HepG2 (cell line): ENCODE measurements around the gene FOXP3. TPM values are rescaled to one million over a fixed set of nuclear protein-coding genes. Genes with fewer than 3 reads are reported as not detected.

ENCODE experiments used
- ATAC-seq: fragments of 200-7000 bp; cut with Tn5 transposase; 3 replicates; pipeline ENCODE4 v1.9.1; 2020; ENCODE audit warnings: mild to moderate bottlenecking, moderate library complexity
- BruUV-seq: library from RNA; stranded (reverse); fragments of 400-500 nt; replicated peaks from 2 replicates; lab custom pipeline; 2021; lab: Mats Ljungman, UMichigan
- CTCF ChIA-PET: fragments of 300-600 bp; formaldehyde crosslinking; extraction: SDS; loops from one replicate; lab custom pipeline; 2021; ENCODE audit warnings: low total read pairs, inconsistent platforms, low intra/inter-chr PET ratio; lab: Yijun Ruan, JAX
- POLR2A ChIA-PET: fragments of 350-600 bp; sonication (Branson Sonifier 250); formaldehyde crosslinking; loops from one replicate; lab custom pipeline; 2020; ENCODE audit warnings: antibody characterized with exemption, inconsistent platforms; lab: Yijun Ruan, JAX
- DNase-seq: peaks from one replicate; pipeline ENCODE4 v3.0.0-alpha.2; 2015; ENCODE audit warnings: low spot score
- FAIRE-seq: peaks from 3 replicates; lab custom pipeline; 2011; peaks lifted over from hg19 to GRCh38; lab: Jason Lieb, UNC
- H2AFZ ChIP-seq: one replicate; pipeline ENCODE4 v1.6.1; 2011; ENCODE audit warnings: low read length, inconsistent platforms
- H3K27ac ChIP-seq: fragments of 300-600 bp; 3 replicates; pipeline ENCODE4 v1.8.0; 2011; ENCODE audit warnings: mixed run types, mild to moderate bottlenecking, mixed read lengths, low read length, inconsistent platforms; ENCODE audit not compliant: insufficient read depth; ENCODE audit errors: extremely low read length
- H3K27me3 ChIP-seq, 2 experiments: fragments of 200-600 bp in 1 of 2; 2 replicates in 1 of 2; 3 replicates in 1 of 2; pipeline versions ENCODE4 v1.6.0 to v1.8.0; 2011; ENCODE audit warnings: low read length in 2 of 2, mild to moderate bottlenecking in 2 of 2, moderate library complexity in 2 of 2, inconsistent platforms in 1 of 2; ENCODE audit not compliant: insufficient read depth in 2 of 2, control insufficient read depth in 1 of 2
- H3K36me3 ChIP-seq, 2 experiments: fragments of 200-600 bp in 1 of 2; replicated peaks in 1 of 2; 2 replicates in 1 of 2; 3 replicates in 1 of 2; pipeline versions ENCODE4 v1.5.1 to v1.8.0; 2011; ENCODE audit warnings: low read length in 2 of 2, inconsistent platforms in 1 of 2; ENCODE audit not compliant: insufficient read depth in 2 of 2, control insufficient read depth in 1 of 2
- H3K4me1 ChIP-seq: 2 replicates; pipeline ENCODE4 v1.5.1; 2012; ENCODE audit warnings: low read length, inconsistent platforms; ENCODE audit not compliant: insufficient read depth
- H3K4me2 ChIP-seq: 2 replicates; pipeline ENCODE4 v1.6.0; 2011; ENCODE audit warnings: low read depth, low read length, inconsistent platforms
- H3K4me3 ChIP-seq, 3 experiments: fragments of 200-600 bp in 1 of 3; sonication (generic), shearing (Covaris generic) in 1 of 3; replicated peaks in 1 of 3; 2 replicates each; pipeline ENCODE4 v1.5.1; 2011 to 2016; ENCODE audit warnings: low read length in 3 of 3, inconsistent platforms in 2 of 3, low read depth in 2 of 3, mild to moderate bottlenecking in 2 of 3, control low read depth in 1 of 3, mixed read lengths in 1 of 3; ENCODE audit not compliant: insufficient read depth in 1 of 3
- H3K79me2 ChIP-seq: one replicate; pipeline ENCODE4 v1.6.1; 2011; ENCODE audit warnings: low read length, inconsistent platforms; ENCODE audit not compliant: insufficient read depth
- H3K9ac ChIP-seq: 2 replicates; pipeline ENCODE4 v1.6.0; 2011; ENCODE audit warnings: mild to moderate bottlenecking, low read depth, low read length, inconsistent platforms; ENCODE audit not compliant: insufficient read depth
- H3K9me3 ChIP-seq: 2 replicates; pipeline ENCODE4 v1.5.1; 2012; ENCODE audit warnings: mild to moderate bottlenecking, low read length
- H4K20me1 ChIP-seq: 2 replicates; pipeline ENCODE4 v1.6.0; 2011; ENCODE audit warnings: inconsistent platforms, mild to moderate bottlenecking, low read length, moderate library complexity; ENCODE audit not compliant: insufficient read depth
- JARID2 ChIP-seq: sonication (generic); formaldehyde crosslinking; IDR thresholded peaks from 2 replicates; pipeline ENCODE4 v1.8.1; 2023; ENCODE audit warnings: missing genetic modification reagents, inconsistent platforms; ENCODE audit not compliant: insufficient replicate concordance
- RARG ChIP-seq: sonication (generic); formaldehyde crosslinking; IDR thresholded peaks from 2 replicates; pipeline ENCODE4 v1.4.0; 2020; ENCODE audit warnings: low read depth, mild to moderate bottlenecking, missing genetic modification reagents
- RBM39 ChIP-seq: fragments of 200-400 bp; formaldehyde crosslinking; IDR thresholded peaks from one replicate; pipeline ENCODE4 v1.6.1; 2018; ENCODE audit warnings: antibody characterized with exemption, mild to moderate bottlenecking, low read depth, low read length; ENCODE audit not compliant: poor library complexity, severe bottlenecking
- TEAD2 ChIP-seq: sonication (generic); formaldehyde crosslinking; IDR thresholded peaks from 2 replicates; pipeline ENCODE4 v1.9.0; 2021; ENCODE audit warnings: missing genetic modification reagents
- ZNF205 ChIP-seq: IDR thresholded peaks from 2 replicates; pipeline ENCODE4 v1.6.1; 2018; ENCODE audit warnings: missing biosample characterization, missing genetic modification reagents
- ZNF614 ChIP-seq: IDR thresholded peaks from 2 replicates; pipeline ENCODE4 v1.6.1; 2018; ENCODE audit warnings: missing biosample characterization, missing genetic modification reagents, inconsistent platforms, borderline replicate concordance
- WGBS: methylation state at CpG from one replicate; pipeline ENCODE4 v1.1.6; 2017; ENCODE audit warnings: low lambda C conversion rate; 5-methylcytosine and 5-hydroxymethylcytosine counted together
- in situ Hi-C: cut with HindIII; loops from 2 replicates; pipeline ENCODE4 v1.10.0; 2017; ENCODE audit warnings: low pct_unique_long_range_greater_than_20kb; ENCODE audit not compliant: extremely low pct_ligation_motif_present
- intact Hi-C: fragments of 100-400 bp; cut with micrococcal nuclease; formaldehyde crosslinking; loops from one replicate; pipeline ENCODE4 v1.10.0; 2022; ENCODE audit not compliant: unreplicated experiment
- polyA plus RNA-seq, 8 experiments: library from polyadenylated mRNA; depleted of rRNA in 3 of 8; stranded (reverse) in 7 of 8; unstranded in 1 of 8; fragments of >200 nt; fragmentation: Illumina TruSeq in 4 of 8; extraction: Trizol in 4 of 8; gene quantifications; 2 replicates each; pipeline versions ENCODE4 v1.2.1 to v1.2.3, GENCODE V29; 2011 to 2016; ENCODE audit warnings: low read depth in 4 of 8, missing spikeins in 1 of 8, mixed read lengths in 1 of 8; ENCODE audit not compliant: insufficient read depth in 1 of 8
- total RNA-seq, 5 experiments: library from RNA; depleted of rRNA; stranded (reverse); fragments of >200 nt; fragmentation: Illumina TruSeq; extraction: Trizol; gene quantifications; 2 replicates each; pipeline ENCODE4 v1.2.3, GENCODE V29; 2016; ENCODE audit warnings: low read depth in 1 of 5
- TF ChIP-seq, protein P1 (sequence below): sonication (generic); formaldehyde crosslinking; IDR thresholded peaks from 2 replicates; pipeline ENCODE4 v1.9.0; 2021; ENCODE audit warnings: missing genetic modification reagents, borderline replicate concordance
- TF ChIP-seq, protein P2 (sequence below): sonication (generic); formaldehyde crosslinking; IDR thresholded peaks from 2 replicates; pipeline ENCODE4 v1.5.0; 2020; ENCODE audit warnings: missing genetic modification reagents
- TF ChIP-seq, protein P3 (sequence below): sonication (generic); formaldehyde crosslinking; IDR thresholded peaks from 2 replicates; pipeline ENCODE4 v1.4.0; 2020; ENCODE audit warnings: missing genetic modification reagents, borderline replicate concordance

Gene FOXP3
- total and polyA plus RNA-seq, 2 of the 13 experiments (the other 11 are each of a cell fraction or from before 2014, with no cell fraction given), result 0.04 TPM; not detected in 1

DNA sequence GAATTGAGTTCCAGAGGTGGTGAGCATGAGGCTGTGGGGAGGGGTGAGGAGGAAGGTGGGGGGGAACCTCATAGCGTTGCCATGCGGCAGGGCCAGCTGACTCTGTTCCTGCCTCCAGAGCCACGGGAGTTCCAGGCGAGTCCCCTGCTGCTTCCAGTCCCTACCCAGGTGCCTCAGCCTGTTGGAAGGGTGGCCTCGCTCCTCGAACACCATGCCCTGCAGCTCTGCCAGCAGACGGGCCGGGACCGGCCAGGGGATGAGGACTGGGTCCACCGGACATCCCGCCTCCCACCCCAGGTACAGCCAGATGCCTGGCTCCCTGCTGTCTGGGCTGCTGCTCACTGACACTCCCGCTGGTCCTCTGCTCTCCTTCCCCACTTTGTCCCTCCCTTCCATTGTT is 21.3 kb downstream of the FOXP3 start:
- BruUV-seq, result no TSS peak
- Histone ChIP-seq H3K79me2 (no peaks in the 10 kb centered on the region), H3K4me3 (no peak overlapping the region), H2AFZ (no peak overlapping the region), H3K9ac (no peak overlapping the region), H3K4me1 (0 out of 2 replicates have a peak, but pooled peaks cover 10% of the 10 kb centered on the region), H4K20me1 (no peaks in the 10 kb centered on the region), H3K9me3 (no peaks in the 10 kb centered on the region), H3K4me2 (no peak overlapping the region)
- POLR2A ChIA-PET, result no interaction called here
- FAIRE-seq, result no peak
- intact Hi-C loops, result no loop called here
- WGBS, result no CpG with 5 or more reads among the region's 12 CpGs
- CTCF ChIA-PET, result no interaction called here
- TF ChIP-seq TEAD2 (CRISPR knock-in tag), result no peak
- TF ChIP-seq, protein P1, sequence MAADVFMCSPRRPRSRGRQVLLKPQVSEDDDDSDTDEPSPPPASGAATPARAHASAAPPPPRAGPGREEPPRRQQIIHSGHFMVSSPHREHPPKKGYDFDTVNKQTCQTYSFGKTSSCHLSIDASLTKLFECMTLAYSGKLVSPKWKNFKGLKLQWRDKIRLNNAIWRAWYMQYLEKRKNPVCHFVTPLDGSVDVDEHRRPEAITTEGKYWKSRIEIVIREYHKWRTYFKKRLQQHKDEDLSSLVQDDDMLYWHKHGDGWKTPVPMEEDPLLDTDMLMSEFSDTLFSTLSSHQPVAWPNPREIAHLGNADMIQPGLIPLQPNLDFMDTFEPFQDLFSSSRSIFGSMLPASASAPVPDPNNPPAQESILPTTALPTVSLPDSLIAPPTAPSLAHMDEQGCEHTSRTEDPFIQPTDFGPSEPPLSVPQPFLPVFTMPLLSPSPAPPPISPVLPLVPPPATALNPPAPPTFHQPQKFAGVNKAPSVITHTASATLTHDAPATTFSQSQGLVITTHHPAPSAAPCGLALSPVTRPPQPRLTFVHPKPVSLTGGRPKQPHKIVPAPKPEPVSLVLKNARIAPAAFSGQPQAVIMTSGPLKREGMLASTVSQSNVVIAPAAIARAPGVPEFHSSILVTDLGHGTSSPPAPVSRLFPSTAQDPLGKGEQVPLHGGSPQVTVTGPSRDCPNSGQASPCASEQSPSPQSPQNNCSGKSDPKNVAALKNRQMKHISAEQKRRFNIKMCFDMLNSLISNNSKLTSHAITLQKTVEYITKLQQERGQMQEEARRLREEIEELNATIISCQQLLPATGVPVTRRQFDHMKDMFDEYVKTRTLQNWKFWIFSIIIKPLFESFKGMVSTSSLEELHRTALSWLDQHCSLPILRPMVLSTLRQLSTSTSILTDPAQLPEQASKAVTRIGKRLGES, result no peak
- TF ChIP-seq, all 625 proteins: peak for 0
- in situ Hi-C loops, result no loop called here
- Histone ChIP-seq H3K27ac (no peak overlapping the region), H3K27me3 (no peaks in the 10 kb centered on the region), H3K36me3 (no peaks in the 10 kb centered on the region; a peak in 1 of 5 replicates)
- no peak for ATAC-seq
- no peak for DNase-seq

DNA sequence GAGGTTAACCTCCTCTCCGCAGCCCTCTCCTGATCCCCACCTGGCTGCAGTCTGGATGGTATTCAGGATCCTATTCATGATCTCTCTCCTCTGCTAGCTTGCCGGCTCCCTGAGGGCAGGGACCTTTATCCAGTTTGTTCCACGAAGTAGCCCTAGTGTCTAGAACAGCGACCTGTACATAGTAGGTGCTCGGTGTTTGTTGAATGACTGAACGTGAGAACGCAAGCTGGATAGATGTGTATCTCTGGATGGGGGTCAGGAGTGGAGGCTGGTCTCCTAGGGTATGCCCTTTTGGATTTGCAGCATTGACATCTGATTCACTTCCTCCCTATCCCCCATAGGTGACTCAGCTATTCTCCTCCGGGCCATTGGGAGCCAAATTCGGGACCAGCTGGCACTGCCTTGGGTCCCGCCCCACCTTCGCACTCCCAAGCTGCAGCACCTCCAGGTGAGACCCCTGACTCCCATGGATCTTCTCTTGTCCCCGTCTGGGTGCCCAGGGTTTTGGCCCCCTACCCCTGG is 21.9 kb downstream of the FOXP3 start:
- no peaks in the 10 kb centered on the region for H3K9me3 ChIP-seq
- intact Hi-C loops, result no loop called here
- H3K9ac ChIP-seq, result no peak overlapping the region
- DNase-seq (no peak), ATAC-seq (no peak), FAIRE-seq (no peak)
- in situ Hi-C loops, result no loop called here
- no peak overlapping the region for H3K27ac ChIP-seq
- no peaks in the 10 kb centered on the region; a peak in 1 of 5 replicates for H3K36me3 ChIP-seq
- no peak overlapping the region for H3K4me2 ChIP-seq
- ChIA-PET POLR2A (no interaction called here), CTCF (no interaction called here)
- 97% methylated on average over 11 of the region's 12 CpGs for WGBS
- no peak overlapping the region for H2AFZ ChIP-seq
- H3K4me3 ChIP-seq, result no peak overlapping the region
- H3K27me3 ChIP-seq, result no peaks in the 10 kb centered on the region
- H4K20me1 ChIP-seq, result no peaks in the 10 kb centered on the region
- no TSS peak for BruUV-seq
- H3K79me2 ChIP-seq, result no peaks in the 10 kb centered on the region
- H3K4me1 ChIP-seq, result 0 out of 2 replicates have a peak, but pooled peaks cover 12% of the 10 kb centered on the region
- TF ChIP-seq, protein P2, sequence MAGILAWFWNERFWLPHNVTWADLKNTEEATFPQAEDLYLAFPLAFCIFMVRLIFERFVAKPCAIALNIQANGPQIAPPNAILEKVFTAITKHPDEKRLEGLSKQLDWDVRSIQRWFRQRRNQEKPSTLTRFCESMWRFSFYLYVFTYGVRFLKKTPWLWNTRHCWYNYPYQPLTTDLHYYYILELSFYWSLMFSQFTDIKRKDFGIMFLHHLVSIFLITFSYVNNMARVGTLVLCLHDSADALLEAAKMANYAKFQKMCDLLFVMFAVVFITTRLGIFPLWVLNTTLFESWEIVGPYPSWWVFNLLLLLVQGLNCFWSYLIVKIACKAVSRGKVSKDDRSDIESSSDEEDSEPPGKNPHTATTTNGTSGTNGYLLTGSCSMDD (CRISPR knock-in tag), result no peak
- TF ChIP-seq ZNF205 (no peak), RBM39 (no peak), JARID2 (CRISPR knock-in tag) (no peak), ZNF614 (no peak), RARG (CRISPR knock-in tag) (no peak)
- TF ChIP-seq, protein P3, sequence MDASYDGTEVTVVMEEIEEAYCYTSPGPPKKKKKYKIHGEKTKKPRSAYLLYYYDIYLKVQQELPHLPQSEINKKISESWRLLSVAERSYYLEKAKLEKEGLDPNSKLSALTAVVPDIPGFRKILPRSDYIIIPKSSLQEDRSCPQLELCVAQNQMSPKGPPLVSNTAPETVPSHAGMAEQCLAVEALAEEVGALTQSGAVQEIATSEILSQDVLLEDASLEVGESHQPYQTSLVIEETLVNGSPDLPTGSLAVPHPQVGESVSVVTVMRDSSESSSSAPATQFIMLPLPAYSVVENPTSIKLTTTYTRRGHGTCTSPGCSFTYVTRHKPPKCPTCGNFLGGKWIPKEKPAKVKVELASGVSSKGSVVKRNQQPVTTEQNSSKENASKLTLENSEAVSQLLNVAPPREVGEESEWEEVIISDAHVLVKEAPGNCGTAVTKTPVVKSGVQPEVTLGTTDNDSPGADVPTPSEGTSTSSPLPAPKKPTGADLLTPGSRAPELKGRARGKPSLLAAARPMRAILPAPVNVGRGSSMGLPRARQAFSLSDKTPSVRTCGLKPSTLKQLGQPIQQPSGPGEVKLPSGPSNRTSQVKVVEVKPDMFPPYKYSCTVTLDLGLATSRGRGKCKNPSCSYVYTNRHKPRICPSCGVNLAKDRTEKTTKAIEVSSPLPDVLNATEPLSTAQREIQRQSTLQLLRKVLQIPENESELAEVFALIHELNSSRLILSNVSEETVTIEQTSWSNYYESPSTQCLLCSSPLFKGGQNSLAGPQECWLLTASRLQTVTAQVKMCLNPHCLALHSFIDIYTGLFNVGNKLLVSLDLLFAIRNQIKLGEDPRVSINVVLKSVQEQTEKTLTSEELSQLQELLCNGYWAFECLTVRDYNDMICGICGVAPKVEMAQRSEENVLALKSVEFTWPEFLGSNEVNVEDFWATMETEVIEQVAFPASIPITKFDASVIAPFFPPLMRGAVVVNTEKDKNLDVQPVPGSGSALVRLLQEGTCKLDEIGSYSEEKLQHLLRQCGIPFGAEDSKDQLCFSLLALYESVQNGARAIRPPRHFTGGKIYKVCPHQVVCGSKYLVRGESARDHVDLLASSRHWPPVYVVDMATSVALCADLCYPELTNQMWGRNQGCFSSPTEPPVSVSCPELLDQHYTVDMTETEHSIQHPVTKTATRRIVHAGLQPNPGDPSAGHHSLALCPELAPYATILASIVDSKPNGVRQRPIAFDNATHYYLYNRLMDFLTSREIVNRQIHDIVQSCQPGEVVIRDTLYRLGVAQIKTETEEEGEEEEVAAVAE (CRISPR knock-in tag), result no peak
